MM.1S (cell line): Measurements from ENCODE around the gene SARNP.

Source experiments
- CTCF ChIP-seq: fragments of 300-600 bp; sonication (generic); IDR thresholded peaks from 2 replicates; pipeline ENCODE4 v1.5.1; 2016; ENCODE audit warnings: antibody characterized with exemption, low read length, mixed read lengths
- EZH2phosphoT487 ChIP-seq: fragments of 300-600 bp; sonication (generic); IDR thresholded peaks from 2 replicates; pipeline ENCODE4 v1.6.1; 2018; ENCODE audit warnings: antibody characterized with exemption, low read length

GRCh38 chr12:55723516-55724225 lies 93.9 kb downstream of the SARNP start:
- TF ChIP-seq EZH2phosphoT487 (no peak), CTCF (no peak)
